NCI-H460 (cell line): ENCODE results near the gene RPS25. TPM values are rescaled to one million over a fixed set of nuclear protein-coding genes. Genes with fewer than 3 reads are reported as not detected.
"Not testable (repeated sequence)": the region's sequence is repeated elsewhere in the genome, so short reads cannot be mapped to it uniquely, and the experiment has no call there.

Experiments used
- DNase-seq: peaks from one replicate; pipeline ENCODE4 v3.0.0-alpha.2; 2016; ENCODE audit warnings: low read depth; ENCODE audit errors: extremely low read depth
- polyA plus RNA-seq: library from polyadenylated mRNA; depleted of rRNA; stranded (reverse); fragments of >200 nt; gene quantifications from 2 replicates; pipeline ENCODE4 v1.2.3, GENCODE V29; 2014; cell fraction: nucleus; rRNA removed
- total RNA-seq: library from RNA; depleted of rRNA; stranded (reverse); fragments of >200 nt; shearing (Covaris generic); gene quantifications from 2 replicates; pipeline ENCODE4 v1.2.3, GENCODE V29; 2014; rRNA removed

Gene RPS25
- total RNA-seq = 1,479 and 1,567 TPM in 2 replicates
- 767 and 983 TPM in 2 replicates for polyA plus RNA-seq

DNA sequence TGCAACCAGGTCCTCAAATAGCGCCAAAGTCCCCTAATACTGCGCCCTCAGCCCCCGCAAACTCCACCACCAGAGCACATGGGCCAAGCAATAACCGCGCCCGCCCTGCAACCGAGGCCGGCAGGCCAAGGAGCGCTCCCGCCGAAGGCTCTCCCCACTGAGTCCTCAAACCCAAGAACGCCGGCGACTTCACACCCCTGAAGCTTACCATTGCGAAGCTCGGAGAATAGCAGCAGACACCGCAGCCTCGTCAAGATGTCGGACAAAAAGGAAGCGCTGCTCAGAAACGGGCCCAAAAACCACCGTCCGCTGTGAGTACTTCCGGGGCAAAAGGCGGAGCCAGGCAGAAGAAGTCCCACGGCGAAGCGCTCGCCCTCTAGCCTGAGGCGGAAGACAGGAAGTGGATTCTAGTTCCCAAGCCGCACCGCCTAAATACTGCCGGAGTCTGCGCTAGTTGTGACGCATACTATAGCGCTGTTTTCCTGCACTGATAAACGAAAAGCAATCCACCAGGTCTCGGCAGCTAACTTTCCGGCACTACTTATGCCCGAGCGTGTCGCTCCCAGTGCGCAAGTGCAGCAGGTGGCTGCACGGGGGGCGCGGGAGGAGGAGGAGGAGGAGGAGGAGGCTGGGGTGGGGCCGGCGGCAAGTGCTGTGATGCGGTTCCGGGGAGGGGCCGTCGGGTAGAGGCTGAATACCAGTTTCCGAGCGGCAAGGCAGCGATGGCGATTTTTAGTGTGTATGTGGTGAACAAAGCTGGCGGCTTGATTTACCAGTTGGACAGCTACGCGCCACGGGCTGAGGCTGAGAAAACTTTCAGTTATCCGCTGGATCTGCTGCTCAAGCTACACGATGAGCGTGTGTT, at the start of gene RPS25, which contains the start of gene TRAPPC4:
Gene RPS25, minus strand, starts transcription at position 270 of the 865 bp plus-strand sequence. Its CDS starts 59 bp downstream, at position 211.
Gene TRAPPC4, plus strand, starts transcription at position 693 of the 865 bp plus-strand sequence. Its CDS starts 30 bp downstream, at position 723.
- DNase-seq = peak; percentile 92

DNA sequence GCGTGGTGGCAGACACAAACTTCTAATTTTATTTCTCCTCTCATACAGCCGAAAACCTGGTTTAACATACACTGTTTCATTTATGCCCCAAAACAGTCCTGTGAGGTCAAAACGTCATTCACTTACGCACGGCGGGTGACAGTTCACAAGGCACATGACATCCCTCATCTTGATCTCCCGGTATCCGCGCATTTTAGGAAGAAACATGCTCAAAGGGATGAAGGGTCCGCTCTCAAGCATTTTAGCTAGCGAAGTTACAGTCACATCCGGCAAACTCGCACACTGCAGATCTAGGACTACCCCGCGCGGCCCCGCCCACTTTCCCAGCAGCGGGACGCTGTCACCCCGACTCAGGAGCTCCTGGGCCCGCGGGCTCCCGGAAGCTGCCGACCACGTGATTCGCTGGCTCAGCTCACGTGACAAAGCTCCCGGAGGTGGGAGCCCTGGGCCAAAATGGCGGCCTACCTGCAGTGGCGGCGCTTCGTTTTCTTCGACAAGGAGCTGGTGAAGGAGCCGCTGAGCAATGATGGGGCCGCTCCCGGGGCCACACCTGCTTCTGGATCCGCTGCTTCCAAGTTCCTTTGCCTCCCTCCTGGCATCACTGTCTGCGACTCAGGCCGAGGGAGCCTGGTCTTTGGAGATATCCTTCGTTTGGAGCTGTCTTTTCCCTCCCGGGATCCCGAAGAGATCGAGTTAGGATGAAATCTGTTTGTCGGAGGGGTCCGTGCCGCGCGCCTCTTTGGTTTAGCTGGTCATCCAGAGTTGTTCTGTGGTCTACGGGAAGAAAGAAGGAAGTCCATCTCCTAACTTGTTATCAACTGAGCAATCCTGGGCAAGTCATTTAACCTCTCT, 49.5 kb upstream of the RPS25 start, which contains the start of gene VPS11:
Gene VPS11, plus strand, starts transcription at position 448 of the 852 bp plus-strand sequence. Its CDS starts 6 bp downstream, at position 454.
- DNase-seq = peak; percentile 88

DNA sequence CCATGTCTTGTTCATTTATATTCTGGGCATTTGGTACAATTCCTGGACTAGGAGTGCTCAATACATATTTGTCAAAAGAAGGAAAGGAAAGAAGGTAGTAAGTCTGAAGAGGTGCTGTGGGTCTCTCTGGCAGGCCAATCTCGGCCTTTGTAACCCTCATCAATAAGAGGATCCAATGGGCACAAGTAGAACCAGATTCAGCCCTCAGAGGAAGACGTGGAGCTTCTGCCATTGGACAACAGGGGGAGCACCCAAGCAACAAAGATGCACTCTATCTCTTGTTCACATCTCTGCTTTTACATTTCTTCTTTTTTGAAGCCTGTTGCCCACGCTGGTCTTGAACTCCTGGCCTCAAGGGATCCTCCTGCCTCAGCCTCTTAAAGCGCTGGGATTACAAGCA, 47.2 kb upstream of the RPS25 start:
- DNase-seq = peak; percentile 30

DNA sequence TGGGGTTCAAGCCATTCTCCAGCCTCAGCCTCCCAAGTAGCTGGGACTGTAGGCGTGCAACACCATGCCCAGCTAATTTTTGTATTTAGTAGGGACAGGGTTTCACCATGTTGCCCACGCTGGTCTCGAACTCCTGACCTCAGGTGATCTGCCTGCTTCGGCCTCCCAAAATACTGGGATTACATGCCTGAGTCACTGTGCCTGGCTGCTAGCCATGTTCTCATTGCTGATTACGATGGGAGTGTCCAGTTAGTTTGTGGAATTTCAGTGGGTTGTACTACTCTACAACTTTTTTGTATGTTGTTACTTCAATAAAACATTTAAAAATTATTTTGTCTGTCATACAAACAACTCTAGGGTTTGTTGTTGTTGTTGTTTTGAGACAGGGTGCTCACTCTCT, 44.6 kb upstream of the RPS25 start:
- no peak for DNase-seq

DNA sequence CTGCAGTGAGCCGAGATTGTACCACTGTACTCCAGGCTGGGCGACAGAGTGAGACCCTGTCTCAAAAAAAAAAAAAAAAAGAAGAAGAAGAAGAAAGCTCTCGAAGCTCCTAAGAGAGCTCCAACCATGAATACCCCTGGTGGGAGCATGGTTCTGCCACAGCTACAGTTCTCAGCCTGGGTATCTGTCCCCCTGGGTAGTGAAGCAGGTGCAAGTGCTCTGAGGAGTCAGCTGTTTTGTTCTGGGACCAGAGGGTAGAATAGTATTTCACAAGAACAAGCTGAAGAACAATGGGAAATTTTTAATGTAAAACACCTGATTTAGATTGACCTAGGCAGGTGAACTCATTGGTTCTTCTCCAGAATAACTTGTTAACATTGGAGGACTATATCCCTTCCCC, 43.1 kb upstream of the RPS25 start:
- DNase-seq = no peak

DNA sequence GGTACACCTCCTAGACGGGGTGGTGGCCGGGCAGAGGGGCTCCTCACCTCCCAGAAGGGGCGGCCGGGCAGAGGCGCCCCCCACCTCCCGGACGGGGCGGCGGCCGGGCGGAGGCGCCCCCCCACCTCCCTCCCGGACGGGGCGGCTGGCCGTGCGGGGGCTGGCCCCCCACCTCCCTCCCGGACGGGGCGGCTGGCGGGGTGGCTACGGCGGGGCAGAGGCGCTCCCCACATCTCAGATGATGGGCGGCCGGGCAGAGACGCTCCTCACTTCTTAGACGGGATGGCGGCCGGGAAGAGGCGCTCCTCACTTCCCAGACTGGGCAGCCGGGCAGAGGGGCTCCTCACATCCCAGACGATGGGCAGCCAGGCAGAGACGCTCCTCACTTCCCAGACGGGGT, 41.0 kb upstream of the RPS25 start:
- DNase-seq = not testable (repeated sequence)

DNA sequence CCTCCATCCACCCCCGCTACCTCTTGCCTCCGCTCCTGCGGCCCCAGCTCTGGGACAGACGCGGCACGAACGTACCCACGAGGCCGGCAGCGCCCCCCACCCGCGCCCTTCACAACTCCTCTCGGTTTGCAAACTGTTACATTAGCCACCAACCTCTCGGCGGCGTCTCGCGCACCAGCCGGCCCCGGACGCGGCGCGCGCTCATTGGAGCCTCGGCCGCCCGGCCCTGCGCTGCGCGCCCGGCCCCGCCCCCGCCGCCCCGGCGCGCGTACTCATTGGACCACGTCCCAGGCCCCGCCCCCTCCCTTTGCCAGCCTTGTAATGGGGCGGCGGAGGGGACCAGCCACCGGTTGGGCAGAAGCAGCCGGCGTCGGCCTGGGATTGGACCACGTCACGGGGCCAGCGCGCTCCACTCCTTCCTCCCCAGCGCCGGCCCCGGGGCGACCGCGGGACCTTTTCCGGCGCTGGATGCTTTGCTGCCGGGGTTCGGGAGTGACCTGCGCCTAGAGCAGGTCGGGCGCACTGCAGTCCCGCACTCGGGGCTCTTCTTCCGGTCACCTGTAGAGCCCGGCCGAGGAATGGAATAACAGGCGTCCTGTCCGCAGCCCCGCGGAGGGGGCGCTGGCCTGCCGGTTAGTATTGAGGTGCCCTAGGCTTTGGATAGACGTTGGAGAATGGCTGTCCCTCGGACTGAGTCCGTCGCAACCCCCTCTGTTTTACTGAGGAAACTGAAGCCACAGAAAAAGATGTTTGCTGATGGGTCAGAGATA, 39.0 kb upstream of the RPS25 start, which contains the start of gene HYOU1:
Gene HYOU1, minus strand, starts transcription at position 206 of the 770 bp plus-strand sequence. CDS start 1,045 bp downstream, outside the sequence.
- DNase-seq = peak; percentile 92

DNA sequence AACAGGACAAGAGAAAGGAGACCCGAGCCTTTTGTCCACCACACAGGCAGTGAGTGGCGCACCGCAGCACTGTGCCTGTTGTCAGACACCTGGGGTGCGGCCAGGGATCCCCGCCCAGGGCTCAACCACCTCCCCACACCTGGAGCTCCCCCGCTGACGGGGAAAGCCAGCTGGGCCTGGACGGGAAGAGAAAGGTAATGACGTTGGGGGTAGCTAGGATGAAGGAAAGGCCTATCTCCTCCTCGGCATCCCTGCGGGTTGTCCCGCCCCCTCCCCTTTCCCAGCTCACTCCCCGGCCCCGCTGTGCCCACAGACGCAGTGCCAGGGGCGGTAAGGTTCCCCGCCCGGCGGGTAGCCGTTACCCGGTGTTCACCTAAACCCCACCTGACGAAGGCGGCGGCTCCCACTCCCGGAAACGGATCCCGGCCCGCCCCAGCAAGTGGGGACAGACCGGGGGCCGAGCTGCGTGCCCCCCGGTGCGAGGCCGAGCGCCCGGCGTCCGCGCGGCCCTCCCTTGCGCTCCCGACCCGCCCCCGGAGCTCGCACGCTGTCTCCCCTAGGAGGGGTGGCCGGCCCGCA, 38.4 kb upstream of the RPS25 start:
- no peak for DNase-seq

DNA sequence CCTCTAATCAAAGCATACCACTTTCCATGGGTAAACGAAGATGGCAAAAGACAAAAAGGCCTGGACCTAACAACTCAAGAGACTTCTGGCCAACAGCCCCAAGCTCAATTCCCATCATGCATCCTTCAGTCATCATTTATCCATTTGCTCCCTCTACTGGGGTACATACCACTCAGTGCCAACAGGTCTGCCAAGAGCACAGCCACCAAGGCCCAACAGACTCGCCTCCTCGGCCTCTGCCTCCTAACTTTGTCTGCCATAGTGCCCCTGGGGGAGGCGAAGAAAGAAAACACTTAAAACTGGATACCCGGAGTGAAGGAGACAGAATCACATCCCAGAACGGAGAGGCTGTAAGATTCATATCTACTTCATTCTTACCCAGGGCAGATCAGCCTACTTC, 37.8 kb upstream of the RPS25 start:
- DNase-seq = no peak

DNA sequence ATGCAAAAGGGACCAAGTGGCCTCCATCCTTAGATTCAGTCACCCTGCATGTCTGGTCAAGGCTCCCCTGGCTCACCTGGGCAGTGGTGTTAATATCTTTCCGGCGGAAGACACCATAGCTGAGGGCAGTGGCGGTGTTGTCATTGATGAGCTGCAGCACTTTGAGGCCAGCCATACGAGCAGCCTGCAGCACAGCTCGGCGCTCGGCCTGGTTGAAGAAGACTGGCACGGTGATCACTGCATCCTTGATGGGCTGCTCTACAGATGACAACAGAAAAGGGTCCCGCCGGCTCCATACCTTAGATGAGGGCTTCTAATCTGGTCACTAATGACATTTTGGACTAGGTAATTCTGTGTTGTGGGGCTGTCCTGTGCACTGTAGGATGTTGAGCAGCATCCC, 36.3 kb upstream of the RPS25 start:
- DNase-seq = no peak

DNA sequence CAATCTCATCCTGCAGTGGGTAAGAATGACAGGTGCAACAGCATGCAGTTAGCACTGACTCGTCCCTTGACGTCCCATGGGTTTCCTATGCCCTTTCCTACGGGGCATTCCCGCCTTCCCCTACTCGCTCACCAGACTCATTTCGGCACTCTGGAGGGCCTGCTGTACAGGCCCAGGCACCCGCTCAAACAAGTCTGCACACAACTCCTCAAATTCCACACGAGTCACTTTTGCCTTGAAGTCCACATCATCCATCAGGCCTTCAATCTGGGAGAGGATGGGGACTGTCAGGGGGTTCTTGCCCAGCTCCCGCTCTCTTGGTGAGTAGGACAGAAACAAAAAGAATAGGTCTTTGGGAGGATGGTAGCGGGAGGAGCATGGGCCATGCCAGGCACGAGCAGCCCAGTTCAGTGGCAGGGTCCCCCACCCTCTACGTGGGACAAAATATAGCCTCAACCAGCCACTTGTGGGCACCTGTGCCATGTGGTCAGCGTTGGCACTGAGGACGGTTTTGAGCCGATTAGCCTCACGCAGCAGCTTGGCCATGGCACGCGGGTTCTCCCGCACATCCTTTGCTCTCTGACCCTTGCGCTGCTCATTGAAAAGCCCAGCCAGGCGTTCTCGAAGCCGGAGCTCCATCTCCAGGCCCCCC, 34.1 kb upstream of the RPS25 start:
- no peak for DNase-seq

DNA sequence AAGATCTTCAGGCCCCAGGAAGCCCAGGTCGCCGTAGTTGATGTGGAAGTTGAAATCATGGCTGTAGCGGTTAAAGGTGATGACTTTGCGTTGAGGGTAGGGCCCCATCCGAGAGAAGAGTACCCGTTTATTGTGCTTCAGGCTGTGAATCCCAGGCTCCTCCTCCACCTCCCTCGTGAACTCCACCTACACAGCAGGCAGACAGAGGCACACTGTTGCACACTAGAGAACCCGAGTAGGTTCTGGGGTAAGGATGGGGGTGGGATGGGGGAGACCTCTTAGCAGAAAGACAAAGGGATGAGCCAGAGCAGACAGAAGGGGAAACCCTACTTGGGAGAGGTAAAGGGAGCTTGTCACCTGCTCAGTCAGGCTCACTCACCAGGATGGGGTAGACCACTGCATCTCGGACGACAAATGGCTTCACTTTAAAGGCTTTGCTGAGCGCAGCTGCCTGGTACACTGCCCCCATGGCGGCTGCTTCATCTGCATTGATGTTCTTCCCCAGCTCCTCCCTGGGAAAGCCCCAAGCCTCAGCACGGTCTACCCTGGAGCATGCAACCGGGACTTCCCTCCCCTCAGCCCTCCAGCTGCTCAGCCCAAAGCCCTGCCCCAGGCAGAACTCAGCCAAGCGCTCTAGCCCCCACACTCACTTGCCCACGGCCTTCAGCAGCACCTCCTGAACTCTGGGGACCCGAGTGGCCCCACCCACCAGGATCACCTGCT, 33.5 kb upstream of the RPS25 start:
- no peak for DNase-seq

DNA sequence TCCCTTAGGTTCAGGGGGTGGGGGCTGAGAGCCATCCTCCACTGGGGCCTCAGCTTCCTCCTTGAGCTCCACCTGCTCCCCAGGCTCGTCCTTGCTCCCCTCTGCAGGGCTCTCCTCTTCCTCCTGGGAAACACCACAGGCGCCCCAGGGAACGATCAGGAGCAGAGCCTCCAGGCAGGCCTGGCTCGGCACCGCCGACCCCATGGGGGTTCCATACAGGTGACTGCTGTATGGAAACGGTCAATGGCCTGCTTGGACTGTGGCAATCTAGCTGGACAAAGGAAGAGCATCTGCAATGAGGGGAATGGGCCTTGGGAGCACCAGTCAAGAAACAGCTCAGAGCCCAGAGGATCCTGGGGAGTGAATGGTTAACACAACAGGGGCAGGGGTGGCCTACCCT, 30.9 kb upstream of the RPS25 start:
- no peak for DNase-seq

DNA sequence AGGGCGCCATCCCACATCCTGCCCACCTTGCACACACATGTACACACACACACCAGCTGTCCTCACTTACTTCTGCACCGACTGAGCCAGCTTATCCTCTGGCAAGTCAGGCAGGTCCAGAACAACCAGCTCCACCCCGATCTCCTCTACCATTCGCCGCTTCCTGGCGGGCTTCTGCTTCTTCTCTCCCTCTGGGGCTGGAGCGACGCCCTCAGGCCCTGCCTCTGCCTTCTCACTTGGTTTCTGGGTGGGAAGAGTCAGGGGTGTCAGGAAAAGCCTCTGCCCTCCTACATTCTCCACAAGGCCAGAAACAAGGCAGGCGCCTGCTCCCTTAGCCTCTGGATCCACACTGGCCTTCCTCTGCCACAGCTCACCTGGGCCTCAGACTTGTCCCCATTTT, 30.5 kb upstream of the RPS25 start:
- no peak for DNase-seq

DNA sequence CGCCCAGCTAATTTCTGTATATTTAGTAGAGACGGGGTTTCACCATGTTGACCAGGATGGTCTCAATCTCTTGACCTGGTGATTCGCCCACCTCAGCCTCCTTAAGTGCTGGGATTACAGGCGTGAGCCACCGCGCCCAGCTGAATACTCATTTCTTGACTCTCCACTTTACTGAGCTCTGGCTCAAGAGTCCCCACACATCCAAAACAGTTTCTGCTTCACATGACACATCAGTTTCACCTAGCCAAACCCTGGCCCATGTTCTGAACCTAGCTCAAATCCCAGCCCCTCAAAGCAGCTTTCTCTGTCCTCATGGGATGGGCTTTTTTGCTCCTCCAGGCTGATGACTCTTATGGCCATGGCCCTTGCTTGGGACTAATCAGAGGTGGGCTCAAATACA, 29.1 kb upstream of the RPS25 start:
- no peak for DNase-seq

DNA sequence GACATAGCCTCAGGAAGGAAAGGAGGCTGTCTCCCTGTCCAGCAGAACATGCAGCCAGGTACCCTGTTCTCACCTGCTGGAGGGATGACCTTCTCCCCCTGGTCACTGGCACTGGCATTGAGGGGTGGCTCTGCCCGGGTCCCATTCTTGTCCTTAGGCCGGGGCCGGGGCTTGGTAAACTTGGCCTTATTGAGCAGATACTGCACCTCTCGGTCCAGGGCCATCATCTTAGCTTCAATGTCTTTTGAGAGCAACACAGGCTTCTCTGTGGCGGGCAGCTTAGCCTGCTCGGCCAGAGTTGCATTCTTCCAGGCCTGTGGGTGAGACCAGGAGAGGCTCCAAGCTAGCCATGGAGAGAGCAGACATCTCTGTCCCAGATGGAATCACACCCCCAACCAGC, 28.3 kb upstream of the RPS25 start:
- DNase-seq = no peak

DNA sequence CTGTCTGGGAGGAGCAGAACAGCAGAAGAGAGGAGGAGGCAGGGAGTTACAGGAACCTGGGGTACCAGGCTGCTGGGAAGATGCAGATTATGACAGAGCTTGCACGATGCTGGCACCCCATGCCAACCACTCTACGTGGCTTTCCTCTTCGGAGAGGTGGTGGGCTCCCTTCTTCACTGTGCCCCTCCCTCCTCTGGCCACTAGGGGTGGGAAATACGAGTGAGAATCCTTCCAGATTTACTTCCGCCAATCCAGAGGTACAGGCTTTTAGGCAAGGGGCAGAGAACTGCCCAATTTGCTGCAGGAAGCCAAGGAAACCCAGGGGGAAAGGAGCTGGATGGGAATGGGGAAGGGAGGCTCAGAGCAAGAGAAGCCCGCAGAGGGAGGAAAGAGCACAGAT, 26.6 kb upstream of the RPS25 start:
- no peak for DNase-seq

DNA sequence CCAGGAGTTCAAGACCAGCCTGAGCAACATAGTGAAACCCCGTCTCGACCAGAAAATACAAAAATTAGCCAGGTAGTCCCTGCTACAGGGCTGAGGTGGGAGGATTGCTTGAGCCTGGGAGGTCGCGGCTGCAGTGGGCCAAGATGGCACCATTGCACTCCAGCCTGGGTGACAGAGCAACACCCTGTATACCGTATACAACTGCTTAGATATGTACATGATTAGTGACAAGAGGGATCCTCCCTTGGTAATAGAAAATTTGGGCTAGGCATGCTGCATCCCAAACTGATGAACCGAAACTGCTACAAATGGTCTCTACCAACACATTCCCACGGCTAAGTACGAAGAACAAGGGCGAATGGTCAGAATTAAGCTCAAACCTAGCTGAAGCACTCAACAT, 24.8 kb upstream of the RPS25 start:
- no peak for DNase-seq
